Measurements from ENCODE around the gene MPPE1.
A peak's percentile ranks its signal among the peaks of the same experiment; 100 is the strongest.
"Not testable (repeated sequence)": the region's sequence is repeated elsewhere in the genome, so short reads cannot be mapped to it uniquely, and the experiment has no call there.

MPPE1 gene

DNA sequence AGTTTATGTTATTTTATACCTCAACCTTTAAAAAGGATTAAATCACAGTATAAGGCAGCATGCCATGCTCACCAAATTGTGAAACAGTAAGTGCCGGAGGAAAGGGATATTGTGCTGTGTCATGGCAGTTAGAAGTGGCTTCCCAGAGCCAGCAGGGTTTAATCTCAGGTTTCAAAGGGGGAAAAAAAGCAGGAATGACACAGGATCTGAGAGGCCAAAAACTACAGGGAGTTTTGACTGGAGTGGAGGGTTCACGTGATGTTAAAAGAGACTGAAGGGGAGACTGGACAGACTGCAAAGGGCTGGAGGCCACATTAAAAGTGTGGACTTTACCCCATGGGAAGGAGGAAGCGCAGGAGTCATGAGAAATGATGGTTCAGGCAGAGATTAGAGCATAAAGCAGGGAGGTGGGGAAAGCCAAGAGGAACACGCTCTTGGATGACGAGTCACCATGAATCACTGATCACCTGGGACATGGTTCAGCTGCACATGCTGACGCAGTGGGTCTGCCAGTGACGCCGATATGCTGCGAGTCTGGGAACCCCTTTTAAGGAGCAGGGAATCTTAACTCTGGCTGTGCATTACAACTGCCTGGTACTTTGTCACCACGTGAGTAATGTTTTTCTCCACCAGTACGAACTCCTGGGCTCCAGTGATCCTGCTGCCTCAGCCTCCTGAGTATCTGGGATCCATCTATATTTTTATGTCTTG lies 50.8 kb downstream of the MPPE1 start:
- DNase-seq (ENCODE audit: low spot score) = peak; percentile 92

DNA sequence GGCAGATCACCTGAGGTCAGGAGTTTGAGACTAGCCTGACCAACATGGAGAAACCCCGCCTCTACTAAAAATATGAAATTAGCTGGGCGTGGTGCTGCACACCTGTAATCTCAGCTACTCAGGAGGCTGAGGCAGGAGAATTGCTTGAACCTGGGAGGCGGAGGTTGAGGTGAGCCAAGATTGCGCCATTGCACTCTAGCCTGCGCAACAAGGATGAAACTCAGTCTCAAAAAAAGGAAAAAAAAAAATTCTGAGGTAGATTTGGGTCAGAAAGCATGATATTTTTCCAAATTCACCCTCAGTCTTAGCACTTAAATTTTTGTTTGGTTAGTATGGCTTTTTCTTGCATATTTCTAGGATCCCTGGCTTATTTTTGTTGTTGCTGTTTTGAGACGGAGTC lies 53.6 kb downstream of the MPPE1 start:
- DNase-seq (ENCODE audit: low spot score) = not testable (repeated sequence)

DNA sequence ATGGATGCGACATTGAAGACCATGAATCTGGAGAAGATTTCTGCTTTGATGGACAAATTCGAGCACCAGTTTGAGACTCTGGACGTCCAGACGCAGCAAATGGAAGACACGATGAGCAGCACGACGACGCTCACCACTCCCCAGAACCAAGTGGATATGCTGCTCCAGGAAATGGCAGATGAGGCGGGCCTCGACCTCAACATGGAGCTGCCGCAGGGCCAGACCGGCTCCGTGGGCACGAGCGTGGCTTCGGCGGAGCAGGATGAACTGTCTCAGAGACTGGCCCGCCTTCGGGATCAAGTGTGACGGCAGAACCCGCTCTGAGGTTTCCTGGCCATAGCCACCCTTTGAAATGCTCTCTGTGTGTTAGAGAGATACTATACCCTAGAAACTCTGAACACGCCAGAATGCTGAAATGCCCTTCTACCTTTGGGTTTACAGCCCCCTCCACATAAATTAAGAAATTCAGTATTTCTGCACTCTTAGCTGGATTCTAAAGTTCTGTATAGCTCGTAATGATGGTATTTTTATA lies 56.2 kb downstream of the MPPE1 start:
- DNase-seq (ENCODE audit: low spot score) = no peak

DNA sequence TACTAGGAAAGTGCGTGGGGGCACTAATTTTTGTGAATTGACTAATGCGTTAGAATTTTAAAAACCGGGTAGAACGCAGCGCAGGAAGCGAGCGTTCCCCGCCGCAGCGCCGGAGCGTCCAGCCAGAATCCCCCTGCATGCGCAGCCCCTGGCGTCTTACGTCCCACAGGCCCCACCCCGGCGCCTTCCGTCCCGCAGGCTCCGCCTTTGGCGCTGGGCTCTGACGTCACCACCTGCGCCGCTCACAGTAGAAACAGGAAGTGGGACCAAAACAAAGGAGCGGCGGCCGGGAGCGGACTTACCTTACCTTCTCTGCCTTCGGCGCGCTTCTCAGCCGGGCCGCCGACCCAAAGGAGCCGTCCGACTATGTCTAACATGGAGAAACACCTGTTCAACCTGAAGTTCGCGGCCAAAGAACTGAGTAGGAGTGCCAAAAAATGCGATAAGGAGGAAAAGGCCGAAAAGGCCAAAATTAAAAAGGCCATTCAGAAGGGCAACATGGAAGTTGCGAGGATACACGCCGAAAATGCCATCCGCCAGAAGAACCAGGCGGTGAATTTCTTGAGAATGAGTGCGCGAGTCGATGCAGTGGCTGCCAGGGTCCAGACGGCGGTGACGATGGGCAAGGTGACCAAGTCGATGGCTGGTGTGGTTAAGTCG lies 56.8 kb downstream of the MPPE1 start, which contains the start of gene CHMP1B:
TSS of gene CHMP1B (plus strand) at position 268 of the 660 bp plus-strand sequence. CDS start at position 367, 99 bp downstream.
- peak; percentile 88 for DNase-seq (ENCODE audit: low spot score)

DNA sequence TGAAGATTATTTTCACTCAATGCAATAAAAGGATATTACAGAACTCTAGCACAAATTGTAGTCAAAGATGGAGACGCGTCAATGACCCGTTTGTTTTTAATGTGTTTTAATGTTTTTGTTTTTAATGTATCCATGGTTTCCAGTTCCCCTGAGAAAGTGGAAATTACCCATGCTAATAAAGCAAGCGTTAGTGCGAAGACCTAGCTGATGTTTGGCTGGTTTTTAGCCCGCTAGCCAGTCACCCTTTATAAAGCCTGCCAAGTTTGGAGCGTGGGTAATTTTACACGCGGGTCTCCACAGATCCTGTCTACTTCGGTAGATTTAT lies 57.3 kb downstream of the MPPE1 start:
- DNase-seq (ENCODE audit: low spot score) = peak; percentile 41

GRCh38 chr18:11849841-11850634 lies 58.1 kb downstream of the MPPE1 start:
- peak; percentile 76 for DNase-seq (ENCODE audit: low spot score)

- DNase-seq (ENCODE audit: low spot score) = no peak
Measured at GRCh38 chr18:11849279-11849678, 58.8 kb downstream of the MPPE1 start.

DNA sequence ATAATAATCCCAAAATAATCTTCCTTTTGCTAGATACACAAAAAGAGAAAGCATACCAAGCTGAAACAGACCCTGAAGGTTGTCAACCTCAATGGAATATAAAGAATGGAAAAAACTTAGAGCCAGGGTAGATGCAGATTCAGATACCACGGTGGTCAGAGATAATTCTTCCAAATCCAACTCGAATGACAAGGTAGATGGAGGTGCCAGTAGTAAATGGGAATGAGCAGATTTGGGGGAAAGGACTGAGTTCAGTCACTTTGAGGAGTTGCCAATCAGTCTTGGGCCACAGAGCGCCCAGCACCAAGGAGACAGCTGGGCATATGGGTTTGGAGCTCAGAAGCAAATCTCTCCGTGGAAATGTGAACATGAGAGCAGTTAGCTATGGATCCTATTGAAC lies 60.3 kb downstream of the MPPE1 start:
- DNase-seq (ENCODE audit: low spot score) = no peak

GRCh38 chr18:11845654-11846053 lies 62.5 kb downstream of the MPPE1 start:
- DNase-seq (ENCODE audit: low spot score) = no peak

- no peak for DNase-seq (ENCODE audit: low spot score)
Measured at GRCh38 chr18:11844436-11844835, 63.7 kb downstream of the MPPE1 start.

GRCh38 chr18:11842562-11842961 lies 65.6 kb downstream of the MPPE1 start:
- DNase-seq (ENCODE audit: low spot score) = no peak

DNA sequence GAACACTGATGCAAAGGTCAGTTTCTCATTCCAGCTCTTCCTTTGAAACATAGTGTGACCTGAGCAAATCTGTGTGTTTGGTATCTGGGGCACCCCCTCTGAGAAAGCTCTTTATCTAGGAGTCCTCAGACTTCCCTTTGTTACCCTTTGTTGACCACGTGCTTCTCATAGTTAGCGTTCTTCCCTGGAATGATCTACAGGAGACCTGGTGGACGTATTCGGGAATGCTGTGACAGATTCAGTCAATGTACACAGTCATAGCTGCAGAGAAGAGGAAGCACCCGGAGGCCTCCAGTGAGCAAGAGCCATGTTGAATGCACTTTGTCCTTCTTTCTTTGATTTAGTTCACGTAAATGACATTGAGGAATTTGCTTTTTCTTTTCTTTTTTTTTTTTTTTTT lies 67.6 kb downstream of the MPPE1 start:
- DNase-seq (ENCODE audit: low spot score) = no peak

- DNase-seq (ENCODE audit: low spot score) = no peak
Measured at GRCh38 chr18:11839556-11839955, 68.6 kb downstream of the MPPE1 start.

DNA sequence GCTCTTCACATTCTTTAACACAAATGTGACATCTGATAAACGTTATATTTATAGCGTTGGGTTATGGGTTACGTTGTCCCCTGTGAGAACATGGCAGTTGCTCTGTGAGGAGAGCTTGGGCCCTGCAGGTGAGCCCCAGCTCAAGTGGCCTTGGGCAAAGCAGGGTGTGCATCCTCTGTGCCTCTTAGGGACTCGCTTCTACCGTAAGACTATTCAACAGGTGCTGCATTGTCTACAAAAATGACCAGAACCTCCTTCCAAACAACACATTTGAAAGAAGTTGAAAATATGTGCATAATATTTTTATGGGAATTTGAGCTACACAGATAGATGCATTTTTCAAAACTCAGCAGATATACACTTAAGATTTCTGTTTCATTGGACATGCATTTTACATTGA lies 73.3 kb downstream of the MPPE1 start:
- no peak for DNase-seq (ENCODE audit: low spot score)

All from hepatic stellate cell (primary cell).